NCI-H345 (cell line): ENCODE measurements around the gene HHIPL2.
"Not testable (repeated sequence)": the region's sequence is repeated elsewhere in the genome, so short reads cannot be mapped to it uniquely, and the experiment has no call there.

Experiments used
- DNase-seq: peaks from one replicate; lab custom pipeline; 2025; lab: John Stamatoyannopoulos, UW

The HHIPL2 gene

DNA sequence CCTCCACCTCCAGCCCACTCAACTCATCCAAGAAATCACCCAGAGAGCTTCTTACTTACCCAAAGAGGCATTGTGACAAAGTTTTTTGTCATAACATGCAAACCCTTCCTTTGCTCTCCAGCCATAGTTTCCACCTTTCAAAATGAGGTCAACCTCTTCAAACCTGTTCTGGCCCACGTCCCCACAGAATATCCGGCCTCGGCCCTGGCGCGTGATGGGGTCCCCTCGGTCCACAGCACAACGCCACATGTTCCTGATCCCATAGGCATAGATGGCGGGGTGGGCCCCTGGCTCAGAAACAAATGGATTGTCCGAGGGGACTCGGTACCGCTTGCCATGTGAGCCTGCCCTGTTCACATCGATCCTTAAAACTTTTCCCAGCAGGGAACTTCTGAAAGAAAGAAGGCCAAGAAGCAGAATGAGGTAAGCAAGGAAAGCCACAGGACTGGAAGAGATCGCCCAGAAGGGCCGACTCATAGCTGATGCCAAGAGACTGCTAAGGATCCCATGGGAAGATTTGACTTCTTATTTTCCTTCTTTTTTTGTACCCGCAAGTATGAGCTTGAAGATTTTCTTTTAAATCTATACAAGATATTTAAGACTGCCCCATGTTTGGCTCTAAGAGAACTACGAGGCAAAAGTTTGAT, 7.8 kb downstream of the HHIPL2 start:
- DNase-seq = no peak

DNA sequence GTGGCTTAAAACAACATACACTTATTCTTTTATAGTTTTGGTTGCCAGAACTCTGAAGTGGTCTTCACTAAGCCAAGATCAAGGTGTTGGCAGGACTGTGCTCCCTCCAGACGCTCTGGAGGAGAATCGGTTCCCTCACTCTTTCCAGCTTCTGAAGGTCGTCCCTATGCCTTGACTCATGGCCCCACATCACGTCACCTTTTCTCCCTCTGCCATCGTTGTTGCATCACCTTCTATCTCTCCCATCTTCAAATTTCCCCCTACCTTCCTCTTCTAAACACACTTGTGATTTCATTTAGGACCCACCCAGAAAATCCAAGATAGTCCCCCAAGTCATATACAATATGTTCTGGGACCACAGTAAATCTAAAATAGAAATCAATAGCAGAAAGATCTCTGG, 12.4 kb downstream of the HHIPL2 start:
- DNase-seq = no peak

DNA sequence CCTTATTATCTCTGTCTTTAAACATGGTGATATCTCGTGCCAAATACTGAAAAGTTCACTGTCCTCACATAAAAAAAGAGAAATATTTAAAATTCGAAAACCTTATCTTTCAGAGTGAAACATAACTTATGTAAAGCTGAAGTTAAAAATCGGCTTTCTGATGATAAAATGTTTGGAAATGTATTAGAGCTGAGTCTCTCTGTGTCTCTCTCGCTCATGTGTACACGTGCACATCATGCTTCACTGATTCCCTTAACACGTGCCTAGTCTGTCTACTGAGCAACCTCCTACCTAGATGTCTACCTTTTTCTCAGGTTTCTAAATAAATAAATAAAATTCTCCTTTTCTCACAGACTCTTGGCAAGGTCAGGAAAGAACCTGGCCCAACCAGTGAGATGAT, 17.1 kb downstream of the HHIPL2 start:
- no peak for DNase-seq

DNA sequence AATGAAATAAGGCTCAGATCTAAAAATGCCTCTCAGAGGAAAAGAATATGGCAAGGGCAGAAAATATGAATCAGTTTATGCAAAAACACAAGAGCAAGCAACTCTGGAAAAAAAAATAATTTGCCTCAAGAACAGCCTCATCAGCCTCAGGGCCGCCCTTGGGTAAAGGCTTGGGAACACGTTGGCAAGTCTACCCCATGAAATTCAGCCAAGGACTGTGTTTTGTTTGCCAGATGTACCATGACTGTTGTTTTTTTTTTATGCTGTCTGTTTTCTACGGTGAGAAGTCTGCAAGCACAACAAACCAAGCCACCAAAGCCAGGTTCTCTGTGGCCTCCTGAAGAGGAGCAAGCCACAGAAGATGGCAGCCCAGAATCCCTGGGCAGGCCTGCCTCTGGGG, 18.0 kb downstream of the HHIPL2 start:
- no peak for DNase-seq

DNA sequence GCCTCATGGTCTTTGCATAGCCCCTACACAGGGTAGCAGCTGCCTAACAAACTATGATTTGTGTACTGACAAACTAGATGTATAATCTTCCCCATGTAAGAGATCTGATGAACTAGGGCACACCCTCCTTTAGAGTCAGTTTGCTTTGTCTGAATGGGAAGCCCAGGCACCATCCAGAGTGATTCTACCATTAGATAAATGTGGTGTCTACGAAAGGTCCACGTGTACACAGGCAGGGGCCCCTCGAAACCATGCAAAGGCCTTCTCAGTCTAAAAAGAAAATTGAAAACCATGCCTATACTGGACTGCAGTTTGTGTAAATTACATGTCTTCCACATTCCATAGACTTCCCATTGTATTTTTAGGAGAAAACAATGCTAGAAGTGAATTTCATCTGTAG, 18.7 kb downstream of the HHIPL2 start:
- no peak for DNase-seq

DNA sequence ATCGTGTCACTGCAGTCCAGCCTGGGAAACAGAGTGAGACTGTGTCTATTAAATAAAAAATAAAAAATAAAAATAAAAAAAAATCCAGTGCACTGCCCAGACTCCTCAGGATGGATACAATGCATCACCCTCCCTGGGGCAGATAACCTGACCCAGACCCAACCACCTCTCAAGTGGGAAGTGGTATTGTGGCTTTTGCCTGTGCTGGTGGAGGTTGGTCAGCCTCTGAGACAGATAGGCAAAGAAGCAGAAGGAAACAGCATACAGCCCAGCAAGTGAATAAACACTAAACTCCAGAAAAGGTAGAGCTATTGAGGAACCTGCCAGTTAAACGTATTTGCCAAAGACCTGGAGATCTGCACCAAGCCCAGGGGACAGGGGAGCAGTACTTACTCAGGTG, 22.0 kb downstream of the HHIPL2 start:
- no peak for DNase-seq

DNA sequence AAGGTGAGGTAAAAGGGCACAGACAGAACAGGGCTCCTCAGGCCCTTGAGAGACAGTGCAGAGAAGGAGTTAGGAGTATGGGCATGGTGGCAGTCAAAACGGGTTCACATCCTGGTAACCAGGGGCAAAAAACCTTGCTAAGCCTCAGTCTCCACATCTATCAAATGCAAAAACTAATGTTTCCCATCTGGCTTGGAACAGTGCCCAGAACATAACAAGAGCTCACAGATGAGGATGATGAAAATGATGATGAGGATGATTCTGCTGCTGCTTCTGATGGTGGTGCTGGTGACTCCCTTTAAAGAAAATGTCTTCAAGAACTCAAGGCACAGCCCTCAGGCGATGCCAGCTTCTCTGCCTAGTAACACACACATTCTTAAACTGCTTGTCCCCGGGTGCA, 24.1 kb downstream of the HHIPL2 start:
- no peak for DNase-seq

DNA sequence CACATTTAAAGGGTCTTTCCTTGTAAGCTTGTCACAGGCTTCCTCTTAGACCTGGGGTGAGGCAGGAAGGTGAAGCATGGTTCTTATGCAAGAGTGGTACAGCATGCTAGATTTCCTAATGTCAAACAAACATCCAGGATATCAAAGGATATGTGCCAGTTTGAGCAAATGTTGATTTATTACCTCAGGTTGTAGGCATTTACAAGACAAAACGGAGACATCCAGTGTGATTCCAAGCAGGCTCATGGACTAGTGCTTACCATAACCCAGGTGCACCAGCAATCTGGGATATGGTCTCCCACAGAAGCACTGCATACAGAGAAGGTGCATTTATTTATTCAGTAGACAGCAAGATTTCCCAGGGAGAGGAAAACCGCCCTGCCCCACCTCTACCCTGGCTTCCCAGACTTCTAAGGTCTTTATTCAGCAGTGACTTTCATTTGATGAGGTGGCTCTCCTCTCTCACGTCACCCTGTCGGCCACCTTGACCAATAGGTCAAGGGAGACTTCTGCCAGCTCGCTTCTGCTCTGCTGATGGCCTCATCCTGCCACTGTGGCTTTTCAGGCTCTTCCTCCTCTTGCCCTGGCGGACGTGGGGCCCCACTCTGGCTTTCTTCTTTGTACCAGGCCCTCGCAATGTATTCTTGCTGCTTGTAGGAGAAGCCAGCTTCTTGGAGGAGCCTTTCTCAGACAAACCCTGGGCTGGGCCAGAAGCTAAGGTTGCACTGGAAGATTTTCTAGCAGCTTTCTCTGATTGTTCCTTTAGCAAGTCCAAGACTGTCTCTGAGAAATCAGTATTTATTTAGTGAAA, 25.6 kb downstream of the HHIPL2 start:
- no peak for DNase-seq

DNA sequence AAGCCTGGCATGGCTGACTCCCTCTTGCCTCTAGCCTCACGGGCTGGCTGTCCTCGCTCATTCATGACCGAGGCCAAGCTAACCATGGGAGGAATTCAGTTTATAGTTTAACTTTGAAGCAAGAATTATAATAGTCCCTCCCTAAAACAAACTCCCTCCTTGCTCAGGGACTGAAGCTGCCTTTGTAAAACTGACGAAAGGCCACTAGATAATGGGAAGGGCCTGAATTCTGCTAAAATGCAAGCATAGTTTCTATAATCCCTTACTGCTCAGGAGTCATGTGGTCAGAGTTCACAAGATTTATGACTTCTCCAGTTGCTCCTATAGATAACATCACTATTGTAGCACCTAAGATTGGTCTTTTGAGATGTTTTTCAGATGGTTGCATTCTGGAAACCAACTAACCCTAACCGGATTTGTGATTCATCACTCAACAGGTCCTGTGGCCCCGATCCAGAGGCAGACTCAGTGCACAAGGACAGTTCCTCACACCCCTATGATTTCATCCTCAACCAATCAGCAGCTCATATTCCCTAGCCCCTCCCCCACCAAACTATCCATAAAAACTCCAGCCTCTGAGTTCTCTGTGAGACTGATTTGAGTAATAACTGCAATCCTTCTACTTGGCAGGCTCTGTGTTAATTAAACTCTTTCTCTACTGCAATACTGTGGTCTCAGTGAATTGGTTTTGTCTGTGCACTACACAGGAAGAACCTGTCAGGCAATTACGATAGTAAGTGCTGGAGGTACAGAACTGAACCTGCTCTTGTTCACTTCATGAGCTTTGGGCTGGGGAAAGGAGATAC, 26.4 kb downstream of the HHIPL2 start:
- no peak for DNase-seq

DNA sequence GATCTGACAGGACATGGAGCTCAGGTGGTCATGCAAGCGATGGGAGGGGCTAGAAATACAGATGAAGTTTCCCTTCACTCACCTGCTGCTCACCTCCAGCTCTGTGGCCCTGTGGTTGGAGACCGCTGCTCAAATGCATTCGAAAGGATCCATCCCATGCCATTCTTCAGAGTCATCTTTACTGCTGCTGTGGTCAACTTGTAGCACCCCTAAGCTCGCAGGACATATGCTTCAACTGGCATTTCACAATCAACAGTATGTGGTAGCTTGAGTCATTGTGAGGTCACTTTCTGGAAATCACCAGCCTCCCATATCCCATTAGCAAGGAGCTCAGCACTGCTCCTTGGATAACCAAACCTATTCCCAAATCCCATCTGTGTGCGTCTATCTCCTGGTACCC, 58.4 kb downstream of the HHIPL2 start:
- DNase-seq = not testable (repeated sequence)

DNA sequence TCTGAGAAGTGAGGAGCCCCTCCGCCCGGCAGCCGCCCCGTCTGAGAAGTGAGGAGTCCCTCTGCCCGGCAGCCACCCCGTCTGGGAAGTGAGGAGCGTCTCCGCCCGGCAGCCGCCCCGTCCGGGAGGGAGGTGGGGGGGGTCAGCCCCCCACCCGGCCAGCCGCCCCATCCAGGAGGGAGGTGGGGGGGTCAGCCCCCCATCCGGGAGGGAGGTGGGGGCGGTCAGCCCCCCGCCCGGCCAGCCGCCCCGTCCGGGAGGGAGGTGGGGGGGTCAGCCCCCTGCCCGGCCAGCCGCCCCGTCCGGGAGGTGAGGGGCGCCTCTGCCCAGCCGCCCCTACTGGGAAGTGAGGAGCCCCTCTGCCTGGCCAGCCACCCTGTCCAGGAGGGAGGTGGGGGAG, 60.1 kb downstream of the HHIPL2 start:
- DNase-seq = not testable (repeated sequence)

DNA sequence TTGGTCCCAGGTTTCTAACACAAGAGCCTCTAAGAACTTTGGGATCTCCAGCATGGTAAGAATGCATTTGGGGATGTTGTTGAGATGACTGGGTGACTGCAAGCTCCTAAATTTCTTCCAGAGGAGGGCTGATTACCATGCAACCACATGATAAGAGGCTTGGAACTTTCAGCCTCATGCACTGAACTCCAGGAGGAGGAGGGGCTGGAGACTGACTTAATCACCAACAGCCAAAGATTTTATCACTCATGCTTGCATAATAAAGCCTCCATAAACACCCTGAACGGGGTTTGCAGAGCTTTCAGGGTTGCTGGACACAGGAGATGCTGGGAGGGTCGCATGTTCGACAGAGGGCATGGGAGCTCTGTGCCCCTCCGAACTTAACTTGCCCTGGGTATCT, 63.9 kb downstream of the HHIPL2 start:
- not testable (repeated sequence) for DNase-seq

DNA sequence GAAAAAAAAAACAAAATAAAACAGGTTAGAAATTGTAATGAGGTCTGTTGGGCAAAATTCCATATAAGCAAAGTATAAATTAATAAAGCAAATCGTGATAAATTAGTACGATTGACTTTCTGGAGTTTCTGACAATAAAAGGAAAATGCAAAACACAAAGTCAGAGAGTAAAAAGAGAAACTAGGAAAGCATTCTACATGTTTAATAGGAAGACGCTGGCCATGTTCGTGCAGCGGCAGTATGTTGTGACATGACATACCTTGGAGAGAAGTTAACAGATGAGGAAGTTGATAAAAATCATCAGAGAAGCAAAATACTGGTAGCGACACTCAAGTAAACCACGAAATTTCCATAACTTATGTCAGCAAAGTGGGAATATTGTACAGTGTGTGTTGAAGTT, 68.3 kb downstream of the HHIPL2 start:
- DNase-seq = not testable (repeated sequence)

DNA sequence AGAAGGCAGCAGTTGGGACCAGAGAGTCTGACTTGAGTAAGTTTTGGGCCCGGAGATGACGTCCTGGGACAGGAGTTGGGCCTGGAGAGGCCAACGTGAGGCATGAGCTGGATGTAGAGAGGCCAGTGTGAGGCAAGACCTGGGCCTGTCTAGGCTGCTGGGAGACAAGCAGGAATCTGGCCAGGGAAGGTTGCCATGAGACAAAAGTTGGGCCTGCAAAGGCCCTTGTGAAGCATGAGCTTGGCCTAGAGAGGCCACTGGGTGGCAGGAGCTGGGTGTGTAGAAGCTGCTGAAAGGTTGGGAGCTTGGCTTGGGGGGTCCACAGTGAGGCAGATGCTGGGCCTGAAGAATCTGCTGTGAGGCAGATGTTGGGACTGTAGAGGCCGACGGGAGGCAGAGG, 71.5 kb downstream of the HHIPL2 start:
- not testable (repeated sequence) for DNase-seq

DNA sequence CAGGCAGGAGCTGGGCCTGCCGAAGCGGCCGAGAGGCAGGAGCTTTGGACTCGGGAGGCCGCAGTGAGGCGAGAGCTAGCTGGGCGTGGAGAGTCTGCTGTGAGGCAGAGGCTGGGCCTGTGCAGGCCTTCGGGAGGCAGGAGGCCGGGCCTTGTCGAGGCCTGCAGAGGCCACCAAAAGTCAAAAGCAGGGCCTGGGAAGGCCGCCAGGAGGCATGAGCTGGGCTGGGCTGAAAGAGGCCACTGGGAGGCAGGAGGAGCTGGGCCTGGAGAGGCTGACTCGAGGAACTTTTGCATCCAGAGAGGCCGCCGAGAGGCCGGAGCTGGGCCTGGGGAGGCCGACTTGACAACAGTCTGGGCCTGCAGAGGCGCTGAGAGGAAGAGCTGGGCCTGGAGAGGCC, 74.2 kb downstream of the HHIPL2 start:
- DNase-seq = not testable (repeated sequence)

DNA sequence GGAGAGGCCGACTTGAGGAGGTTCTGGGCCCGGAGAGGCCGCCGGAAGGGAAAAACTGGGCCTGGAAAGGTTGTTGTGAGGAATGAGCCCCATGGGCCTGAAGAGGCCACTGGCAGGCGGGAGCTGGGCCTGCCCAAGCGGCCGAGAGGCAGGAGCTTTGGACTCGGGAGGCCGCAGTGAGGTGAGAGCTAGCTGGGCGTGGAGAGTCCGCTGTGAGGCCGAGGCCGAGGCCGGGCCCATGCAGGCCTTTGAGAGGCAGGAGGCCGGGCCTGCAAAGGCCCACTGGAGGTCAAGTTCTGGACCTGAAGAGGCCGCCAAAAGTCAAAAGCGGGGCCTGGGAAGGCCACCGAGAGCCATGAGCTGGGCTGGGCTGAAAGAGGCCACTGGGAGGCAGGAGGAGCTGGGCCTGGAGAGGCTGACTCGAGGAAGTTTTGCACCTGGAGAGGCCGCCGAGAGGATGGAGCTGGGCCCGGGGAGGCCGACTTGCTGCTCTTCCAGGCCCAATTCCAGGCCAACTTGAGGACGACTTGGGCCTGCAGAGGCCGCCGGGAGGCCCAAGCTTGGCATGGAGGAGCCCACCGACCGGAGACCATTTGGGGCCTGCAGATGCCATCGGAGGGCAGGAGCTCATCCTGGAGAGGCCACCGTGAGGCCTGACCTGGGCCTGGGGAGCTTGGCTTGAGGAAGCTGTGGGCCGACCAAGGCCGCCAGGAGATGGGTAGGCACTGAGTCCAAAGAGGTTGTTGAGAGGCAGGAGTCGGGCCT, 74.9 kb downstream of the HHIPL2 start:
- not testable (repeated sequence) for DNase-seq
